ENCODE measurements around the gene IKZF1.

IKZF1 gene

DNA sequence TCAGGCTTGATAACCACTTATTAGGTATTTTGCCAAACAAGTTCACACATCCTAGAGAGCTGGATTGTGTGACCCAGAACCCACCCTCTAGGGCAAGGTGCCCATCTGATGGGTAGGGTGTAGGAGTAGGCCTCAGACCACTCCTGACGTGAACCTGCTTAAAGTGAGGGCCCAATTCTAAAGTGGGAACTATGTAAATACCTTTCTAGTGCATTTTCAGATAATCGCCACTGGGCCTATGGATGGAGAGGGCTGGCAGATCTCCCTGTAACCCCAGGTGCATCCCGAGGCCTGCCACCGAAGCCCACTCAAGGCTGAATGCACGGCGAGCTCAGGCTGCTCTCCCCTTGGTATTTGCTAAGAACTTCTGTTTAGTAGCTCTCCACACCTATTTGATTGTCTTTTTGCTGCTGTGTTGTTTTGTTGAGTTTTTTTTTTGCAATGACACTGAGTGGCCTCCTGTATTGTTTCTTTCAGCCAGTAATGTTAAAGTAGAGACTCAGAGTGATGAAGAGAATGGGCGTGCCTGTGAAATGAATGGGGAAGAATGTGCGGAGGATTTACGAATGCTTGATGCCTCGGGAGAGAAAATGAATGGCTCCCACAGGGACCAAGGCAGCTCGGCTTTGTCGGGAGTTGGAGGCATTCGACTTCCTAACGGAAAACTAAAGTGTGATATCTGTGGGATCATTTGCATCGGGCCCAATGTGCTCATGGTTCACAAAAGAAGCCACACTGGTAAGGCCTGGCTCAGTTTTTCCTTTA is 71.7 kb downstream of the IKZF1 start:
- DNase-seq (ENCODE audit: low read depth): no peak
- TF ChIP-seq, protein P1, sequence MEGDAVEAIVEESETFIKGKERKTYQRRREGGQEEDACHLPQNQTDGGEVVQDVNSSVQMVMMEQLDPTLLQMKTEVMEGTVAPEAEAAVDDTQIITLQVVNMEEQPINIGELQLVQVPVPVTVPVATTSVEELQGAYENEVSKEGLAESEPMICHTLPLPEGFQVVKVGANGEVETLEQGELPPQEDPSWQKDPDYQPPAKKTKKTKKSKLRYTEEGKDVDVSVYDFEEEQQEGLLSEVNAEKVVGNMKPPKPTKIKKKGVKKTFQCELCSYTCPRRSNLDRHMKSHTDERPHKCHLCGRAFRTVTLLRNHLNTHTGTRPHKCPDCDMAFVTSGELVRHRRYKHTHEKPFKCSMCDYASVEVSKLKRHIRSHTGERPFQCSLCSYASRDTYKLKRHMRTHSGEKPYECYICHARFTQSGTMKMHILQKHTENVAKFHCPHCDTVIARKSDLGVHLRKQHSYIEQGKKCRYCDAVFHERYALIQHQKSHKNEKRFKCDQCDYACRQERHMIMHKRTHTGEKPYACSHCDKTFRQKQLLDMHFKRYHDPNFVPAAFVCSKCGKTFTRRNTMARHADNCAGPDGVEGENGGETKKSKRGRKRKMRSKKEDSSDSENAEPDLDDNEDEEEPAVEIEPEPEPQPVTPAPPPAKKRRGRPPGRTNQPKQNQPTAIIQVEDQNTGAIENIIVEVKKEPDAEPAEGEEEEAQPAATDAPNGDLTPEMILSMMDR (conservative IDR thresholded peaks at IDR 0.05; ENCODE audit: control insufficient read depth, insufficient read depth, low read depth, low read length): no peak
- H3K4me3 ChIP-seq (ENCODE audit: control insufficient read depth, low read depth, low read length): no peak overlapping the region

DNA sequence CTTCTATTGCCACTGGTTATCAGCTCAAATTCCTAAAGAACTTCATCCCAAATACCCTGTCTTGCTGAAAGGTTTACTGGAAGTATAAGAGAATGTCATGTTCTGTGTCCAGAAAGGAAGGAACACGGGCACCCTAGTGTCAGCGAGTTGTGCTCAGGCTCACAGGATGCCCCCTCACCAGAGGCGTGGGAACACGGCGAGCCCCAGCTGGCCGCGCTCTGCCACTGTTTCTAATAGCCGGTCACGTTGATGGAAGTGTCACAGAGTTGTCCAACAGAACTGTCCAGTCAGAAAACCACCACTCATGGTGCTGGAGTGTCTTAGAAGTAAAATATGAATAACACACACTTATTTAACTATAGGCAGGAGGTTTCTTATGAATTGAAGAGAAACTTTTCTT is 72.8 kb downstream of the IKZF1 start:
- TF ChIP-seq, protein P1 (conservative IDR thresholded peaks at IDR 0.05; ENCODE audit: control insufficient read depth, insufficient read depth, low read depth, low read length): no peak
- no peak overlapping the region for H3K4me3 ChIP-seq (ENCODE audit: control insufficient read depth, low read depth, low read length)
- DNase-seq (ENCODE audit: low read depth): no peak

DNA sequence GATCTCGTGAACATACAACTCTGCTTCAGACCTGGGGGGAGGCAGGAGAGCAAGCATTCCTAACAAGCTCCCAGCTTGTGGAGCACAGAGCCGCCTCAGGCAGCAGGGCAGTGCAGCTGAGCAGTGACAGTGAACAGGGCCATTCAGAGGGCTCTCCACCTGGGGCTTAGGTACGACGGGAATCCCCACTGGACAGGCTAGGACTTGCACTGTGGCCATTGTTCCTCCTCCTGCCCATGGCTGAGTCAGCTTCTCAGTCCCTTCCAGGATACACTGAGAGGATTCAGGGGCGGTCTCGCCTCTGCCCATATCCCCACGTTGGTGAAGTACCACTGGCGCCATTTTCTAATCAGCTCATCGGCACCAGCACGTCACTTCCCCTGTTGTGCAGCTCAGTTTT is 74.6 kb downstream of the IKZF1 start:
- TF ChIP-seq, protein P1 (conservative IDR thresholded peaks at IDR 0.05; ENCODE audit: control insufficient read depth, insufficient read depth, low read depth, low read length): no peak
- no peak overlapping the region for H3K4me3 ChIP-seq (ENCODE audit: control insufficient read depth, low read depth, low read length)
- DNase-seq (ENCODE audit: low read depth): no peak

DNA sequence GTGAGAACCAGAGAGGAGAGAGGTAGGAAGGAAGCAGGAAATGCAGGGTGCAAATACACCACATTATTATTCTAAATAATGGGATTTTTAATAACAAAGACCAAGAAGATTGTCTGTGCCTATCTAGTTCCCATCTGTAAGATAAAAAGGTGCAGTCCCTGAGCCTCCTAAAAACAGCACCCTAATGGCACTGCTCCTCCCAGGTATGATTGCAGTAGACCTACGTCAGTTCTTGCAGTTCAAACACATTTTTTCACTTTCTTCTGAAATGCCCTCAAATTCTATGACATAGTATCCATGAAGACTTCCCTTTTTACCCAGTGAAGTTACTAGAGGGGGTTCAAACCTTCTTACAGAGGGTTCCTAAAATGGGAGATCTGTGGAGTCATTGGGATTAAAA is 75.0 kb downstream of the IKZF1 start:
- no peak for DNase-seq (ENCODE audit: low read depth)
- TF ChIP-seq, protein P1 (conservative IDR thresholded peaks at IDR 0.05; ENCODE audit: control insufficient read depth, insufficient read depth, low read depth, low read length): no peak
- no peak overlapping the region for H3K4me3 ChIP-seq (ENCODE audit: control insufficient read depth, low read depth, low read length)

DNA sequence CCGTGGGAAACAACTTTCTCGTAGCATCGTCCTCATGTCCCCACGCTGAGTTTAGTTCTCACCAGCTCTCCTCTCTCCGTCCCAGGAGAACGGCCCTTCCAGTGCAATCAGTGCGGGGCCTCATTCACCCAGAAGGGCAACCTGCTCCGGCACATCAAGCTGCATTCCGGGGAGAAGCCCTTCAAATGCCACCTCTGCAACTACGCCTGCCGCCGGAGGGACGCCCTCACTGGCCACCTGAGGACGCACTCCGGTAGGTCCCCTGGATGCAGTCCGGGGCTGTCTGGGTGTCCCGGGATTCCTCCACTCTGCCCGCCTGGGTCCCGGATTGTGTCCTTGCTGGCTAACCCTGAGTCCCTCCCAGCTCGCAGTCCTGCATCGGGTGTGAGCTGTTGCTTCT is 77.9 kb downstream of the IKZF1 start:
- no peak overlapping the region for H3K4me3 ChIP-seq (ENCODE audit: control insufficient read depth, low read depth, low read length)
- no peak for DNase-seq (ENCODE audit: low read depth)
- TF ChIP-seq, protein P1 (conservative IDR thresholded peaks at IDR 0.05; ENCODE audit: control insufficient read depth, insufficient read depth, low read depth, low read length): no peak

DNA sequence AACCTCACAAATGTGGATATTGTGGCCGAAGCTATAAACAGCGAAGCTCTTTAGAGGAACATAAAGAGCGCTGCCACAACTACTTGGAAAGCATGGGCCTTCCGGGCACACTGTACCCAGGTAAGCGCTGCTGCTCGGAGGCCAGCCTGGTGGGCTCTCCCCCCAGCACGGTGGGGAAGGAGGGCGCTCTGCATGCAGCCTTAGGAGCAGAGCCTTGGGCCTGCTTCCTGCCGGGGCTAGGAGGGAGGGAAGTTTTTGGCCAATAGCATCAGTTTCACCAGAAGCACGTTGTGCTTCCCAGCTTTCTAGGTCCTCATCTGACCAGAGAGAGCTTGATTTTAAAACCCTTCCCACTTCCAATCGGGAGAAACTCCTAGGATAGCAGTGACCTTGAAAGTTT is 82.8 kb downstream of the IKZF1 start:
- TF ChIP-seq, protein P1 (conservative IDR thresholded peaks at IDR 0.05; ENCODE audit: control insufficient read depth, insufficient read depth, low read depth, low read length): no peak
- no peak for DNase-seq (ENCODE audit: low read depth)

More for the DNA sequence above, 82.8 kb downstream of the IKZF1 start:
- H3K4me3 ChIP-seq (ENCODE audit: control insufficient read depth, low read depth, low read length): no peak overlapping the region
